ENCODE measurements around the gene CIDEC.

The CIDEC gene, protein sequence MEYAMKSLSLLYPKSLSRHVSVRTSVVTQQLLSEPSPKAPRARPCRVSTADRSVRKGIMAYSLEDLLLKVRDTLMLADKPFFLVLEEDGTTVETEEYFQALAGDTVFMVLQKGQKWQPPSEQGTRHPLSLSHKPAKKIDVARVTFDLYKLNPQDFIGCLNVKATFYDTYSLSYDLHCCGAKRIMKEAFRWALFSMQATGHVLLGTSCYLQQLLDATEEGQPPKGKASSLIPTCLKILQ

DNA sequence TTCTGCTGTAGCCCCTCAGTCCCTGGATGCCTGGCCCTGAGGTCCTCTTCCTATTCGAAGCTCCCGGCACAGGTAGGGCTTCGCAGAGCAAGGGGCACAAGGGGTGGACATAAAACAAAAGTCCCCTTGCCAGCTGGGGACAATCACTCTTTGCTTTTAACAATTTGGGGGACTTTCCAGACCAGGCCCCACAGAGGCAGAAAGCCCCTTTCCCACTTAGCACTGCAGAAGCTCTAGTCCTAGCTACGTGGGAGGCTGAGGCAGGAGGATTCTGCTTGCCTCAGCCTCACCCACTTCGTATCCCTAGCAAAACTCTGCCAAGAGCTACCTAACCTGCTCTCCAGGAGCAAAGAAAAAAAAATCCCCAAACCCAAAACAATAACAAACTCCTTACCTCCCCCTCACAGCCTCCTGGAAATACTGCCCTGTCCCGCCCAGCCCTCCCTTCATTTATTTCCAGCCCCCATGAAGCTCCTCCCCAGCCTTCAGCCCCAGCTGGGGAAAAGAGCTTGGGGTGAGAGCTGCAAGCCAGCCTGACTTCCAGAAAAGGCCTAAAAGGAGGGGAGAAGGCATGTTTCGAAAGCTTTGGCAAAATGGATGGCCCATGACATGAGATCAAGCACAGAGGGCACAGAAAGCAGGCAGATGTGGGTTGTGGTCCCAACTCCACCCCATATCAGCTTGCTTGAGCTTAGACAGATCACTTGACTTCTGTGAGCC, at the start of gene CIDEC:
Gene CIDEC (minus strand): TSS at position 424 of the 720 bp plus-strand sequence. CDS start 1,767 bp downstream, outside the sequence.
- DNase-seq (ENCODE audit: low read depth in 2 of 2) = no peak

DNA sequence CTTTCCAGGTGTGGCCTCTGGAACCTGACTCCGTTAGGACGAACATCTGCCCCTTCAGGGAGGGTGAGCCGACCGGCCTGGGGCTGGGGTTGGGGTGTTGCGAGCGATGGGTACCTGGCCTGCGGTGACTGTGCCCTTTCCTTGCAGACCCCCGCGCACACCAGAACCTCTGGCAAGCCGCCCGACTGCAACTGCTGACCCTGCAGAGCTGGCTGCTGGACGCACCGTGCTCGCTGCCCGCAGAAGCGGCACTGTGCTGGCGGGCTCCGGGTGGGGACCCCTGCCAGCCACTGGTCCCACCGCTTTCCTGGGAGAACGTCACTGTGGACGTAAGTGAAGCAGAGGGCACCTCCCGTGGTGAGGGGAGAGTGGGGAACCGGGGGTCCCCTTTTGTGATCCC, 48.1 kb upstream of the CIDEC start:
- no peak for DNase-seq (ENCODE audit: low read depth in 2 of 2)

DNA sequence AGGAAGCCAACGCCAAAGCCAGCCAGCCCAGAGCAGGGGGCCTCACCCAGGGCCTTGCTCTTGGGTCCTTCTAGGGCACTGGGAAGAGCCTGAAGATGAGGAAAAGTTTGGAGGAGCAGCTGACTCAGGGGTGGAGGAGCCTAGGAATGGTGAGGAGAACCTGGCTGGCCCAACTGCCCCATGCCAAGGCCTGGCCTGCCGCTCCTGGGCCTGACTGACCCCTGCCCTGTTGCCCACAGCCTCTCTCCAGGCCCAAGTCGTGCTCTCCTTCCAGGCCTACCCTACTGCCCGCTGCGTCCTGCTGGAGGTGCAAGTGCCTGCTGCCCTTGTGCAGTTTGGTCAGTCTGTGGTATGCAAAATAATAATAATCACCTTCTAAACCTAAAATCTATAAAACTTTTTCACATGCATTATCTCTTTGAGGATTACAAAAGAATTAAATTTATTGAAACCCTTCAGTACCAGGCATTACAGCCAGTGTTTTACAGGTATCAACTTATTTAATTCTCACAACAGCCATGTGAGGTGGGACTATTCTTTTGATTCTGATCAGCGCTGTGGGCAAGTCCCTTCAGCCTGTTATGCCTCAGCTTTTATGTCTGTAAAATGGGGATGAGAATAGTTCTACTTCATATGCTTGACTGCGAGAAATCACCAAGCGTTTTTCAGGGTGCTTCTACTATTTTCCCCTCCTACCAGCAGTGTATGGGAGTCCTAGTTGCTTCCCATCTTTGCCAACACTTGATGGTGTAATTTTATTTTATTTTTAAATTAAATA, 38.4 kb upstream of the CIDEC start:
- DNase-seq (ENCODE audit: low read depth in 2 of 2) = no peak

DNA sequence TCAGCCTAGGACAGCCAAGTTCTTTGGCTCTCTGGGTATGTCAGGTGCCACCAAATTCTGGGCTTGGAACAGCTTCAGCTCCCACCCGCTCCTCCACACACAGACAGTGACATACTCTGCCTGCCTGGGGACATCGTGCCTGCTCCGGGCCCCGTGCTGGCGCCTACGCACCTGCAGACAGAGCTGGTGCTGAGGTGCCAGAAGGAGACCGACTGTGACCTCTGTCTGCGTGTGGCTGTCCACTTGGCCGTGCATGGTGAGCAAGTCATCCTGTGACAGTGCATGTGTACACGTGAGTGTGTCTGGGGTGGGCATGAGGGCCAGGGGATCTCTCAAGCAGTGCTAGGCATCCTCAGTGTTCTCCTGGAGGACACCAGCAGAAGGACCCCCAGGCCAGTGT, 37.8 kb upstream of the CIDEC start:
- DNase-seq (ENCODE audit: low read depth in 2 of 2) = no peak

DNA sequence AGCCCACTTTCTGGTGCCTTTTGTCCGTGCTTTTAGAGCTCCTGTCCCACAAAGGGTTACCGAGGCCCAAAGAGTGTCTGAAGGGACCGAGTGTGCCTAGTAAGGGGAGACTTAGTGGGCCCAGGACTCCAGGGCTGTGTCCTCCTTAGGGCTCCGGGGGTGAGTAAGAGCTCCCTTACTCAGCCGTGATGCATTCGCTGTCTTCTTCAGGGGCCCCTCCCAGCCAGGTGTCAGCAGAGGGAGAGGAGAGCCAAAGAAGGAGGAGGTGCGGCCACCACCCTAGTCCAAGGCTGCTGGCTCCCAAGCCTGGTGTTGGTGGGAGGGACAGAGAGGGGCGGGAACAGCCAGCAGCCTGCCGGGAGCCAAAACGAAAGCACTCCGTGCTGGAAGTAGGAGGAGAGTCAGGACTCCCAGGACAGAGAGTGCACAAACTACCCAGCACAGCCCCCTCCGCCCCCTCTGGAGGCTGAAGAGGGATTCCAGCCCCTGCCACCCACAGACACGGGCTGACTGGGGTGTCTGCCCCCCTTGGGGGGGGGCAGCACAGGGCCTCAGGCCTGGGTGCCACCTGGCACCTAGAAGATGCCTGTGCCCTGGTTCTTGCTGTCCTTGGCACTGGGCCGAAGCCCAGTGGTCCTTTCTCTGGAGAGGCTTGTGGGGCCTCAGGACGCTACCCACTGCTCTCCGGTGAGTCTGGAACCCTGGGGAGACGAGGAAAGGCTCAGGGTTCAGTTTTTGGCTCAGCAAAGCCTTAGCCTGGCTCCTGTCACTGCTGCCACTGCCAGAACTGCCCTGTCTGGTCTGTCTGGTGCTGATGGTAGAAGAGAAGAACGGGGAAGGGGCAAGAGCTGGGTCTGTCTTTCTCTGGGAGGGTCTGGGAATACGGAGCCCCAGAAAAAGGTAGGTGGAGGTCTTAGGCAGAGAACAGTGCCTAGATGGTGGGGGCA, 37.0 kb upstream of the CIDEC start, which contains the start of gene IL17RC:
Gene IL17RC (plus strand): TSS at position 365 of the 947 bp plus-strand sequence. CDS start 218 bp downstream, at position 583.
- DNase-seq (ENCODE audit: low read depth in 2 of 2) = no peak

DNA sequence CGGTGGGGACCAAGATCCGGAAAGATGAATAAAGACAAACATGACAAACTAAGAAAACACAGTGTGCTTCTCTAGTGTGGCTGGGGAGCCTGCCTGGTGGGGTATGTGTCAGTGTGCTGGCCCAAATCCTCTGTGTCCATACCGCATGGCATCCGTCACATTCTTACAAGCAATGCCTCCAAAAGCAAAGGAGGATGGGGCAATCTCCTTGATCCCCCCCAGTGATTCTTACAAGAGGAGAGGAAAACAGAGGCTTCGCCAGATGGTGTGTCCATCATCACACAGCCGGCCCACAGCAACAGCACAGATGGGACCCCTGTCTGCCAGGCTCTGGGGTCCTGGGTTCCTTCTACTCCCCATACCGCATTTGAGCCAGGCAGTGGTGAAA, 36.3 kb upstream of the CIDEC start:
- DNase-seq (ENCODE audit: low read depth in 2 of 2) = no peak

DNA sequence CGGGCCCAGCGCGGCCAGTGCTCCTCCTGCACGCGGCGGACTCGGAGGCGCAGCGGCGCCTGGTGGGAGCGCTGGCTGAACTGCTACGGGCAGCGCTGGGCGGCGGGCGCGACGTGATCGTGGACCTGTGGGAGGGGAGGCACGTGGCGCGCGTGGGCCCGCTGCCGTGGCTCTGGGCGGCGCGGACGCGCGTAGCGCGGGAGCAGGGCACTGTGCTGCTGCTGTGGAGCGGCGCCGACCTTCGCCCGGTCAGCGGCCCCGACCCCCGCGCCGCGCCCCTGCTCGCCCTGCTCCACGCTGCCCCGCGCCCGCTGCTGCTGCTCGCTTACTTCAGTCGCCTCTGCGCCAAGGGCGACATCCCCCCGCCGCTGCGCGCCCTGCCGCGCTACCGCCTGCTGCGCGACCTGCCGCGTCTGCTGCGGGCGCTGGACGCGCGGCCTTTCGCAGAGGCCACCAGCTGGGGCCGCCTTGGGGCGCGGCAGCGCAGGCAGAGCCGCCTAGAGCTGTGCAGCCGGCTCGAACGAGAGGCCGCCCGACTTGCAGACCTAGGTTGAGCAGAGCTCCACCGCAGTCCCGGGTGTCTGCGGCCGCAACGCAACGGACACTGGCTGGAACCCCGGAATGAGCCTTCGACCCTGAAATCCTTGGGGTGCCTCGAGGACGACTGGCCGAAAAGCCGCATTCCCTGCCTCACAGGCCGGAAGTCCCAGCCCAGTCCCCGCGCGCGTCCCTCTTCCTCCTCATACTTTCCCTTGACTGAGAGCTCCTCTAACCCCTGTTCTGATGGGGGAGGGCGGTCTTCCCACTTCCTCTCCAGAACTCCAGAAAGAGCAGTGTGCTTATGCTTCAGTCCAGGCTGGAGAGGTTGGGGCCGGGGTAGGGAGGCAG, 35.4 kb upstream of the CIDEC start:
- peak in 1 of 2 experiments; percentile 33 for DNase-seq (ENCODE audit: low read depth in 2 of 2)

DNA sequence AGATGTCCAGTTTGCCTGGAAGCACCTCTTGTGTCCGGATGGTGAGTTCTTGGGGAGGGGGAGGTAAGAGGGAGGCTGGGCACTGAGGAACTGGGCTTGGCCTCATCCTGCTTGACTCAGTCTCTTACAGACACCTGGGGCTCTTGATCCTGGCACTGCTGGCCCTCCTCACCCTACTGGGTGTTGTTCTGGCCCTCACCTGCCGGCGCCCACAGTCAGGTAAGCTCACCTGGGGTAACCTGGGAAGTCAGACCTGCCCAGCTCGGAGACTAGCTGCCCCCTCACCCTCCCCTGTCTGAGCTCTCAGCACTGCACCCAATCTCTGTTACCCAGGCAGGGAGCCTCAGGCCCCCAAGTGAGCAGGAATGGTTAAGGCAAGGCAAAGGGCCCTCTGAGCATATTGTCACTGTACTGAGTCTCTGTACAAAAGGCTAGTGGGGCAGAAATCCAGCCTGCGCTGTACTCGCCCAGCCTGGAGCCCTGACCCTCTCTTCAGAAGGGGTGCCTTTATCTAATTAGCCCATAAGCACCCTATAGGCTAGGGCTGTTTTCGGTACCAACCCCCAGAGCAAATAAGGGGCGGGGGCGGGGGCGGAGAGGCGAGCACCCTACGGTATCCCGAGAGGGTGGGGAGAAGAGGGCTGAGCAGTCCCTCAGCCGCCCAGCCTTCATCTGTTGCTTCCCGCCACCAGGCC, 34.7 kb upstream of the CIDEC start:
- DNase-seq (ENCODE audit: low read depth in 2 of 2) = no peak

DNA sequence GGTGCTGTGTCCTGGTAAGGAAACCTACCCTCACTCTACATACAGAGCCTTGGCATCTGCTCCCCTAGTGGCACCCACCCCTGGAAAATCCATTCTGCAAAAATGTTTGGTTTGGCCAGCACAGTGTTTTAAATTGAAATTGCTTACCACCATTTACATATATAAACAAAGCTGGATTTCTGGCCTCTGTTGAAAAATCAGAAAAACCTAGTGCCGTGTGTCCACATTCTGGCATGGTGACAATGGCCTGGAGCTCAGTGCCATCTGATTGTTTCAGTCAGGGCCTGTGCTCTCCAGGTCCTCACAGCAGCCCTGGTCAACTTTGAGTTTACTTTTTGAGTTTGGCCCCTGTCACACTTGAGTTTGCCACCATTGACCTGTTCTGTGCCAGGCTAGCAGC, 34.0 kb upstream of the CIDEC start:
- no peak for DNase-seq (ENCODE audit: low read depth in 2 of 2)

DNA sequence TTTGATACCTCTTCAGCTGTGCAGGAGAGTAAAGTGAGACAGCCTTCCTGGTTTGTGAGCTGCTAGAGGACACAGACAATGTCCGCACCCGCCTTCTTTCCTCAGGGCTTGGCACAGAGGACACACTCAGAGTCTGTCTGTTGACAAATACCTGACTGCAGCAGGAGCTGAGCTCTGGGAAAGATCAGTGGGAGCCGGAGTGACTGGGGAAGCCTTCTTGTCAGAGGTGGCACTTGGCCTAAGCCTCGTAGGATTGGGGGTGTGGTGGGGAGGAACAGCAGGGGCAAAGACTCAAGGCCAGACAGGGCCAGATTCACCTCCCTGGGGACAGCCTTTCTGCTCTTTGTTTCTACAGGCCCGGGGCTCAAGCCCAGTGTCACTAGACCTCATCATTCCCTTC, 33.5 kb upstream of the CIDEC start:
- DNase-seq (ENCODE audit: low read depth in 2 of 2) = no peak

DNA sequence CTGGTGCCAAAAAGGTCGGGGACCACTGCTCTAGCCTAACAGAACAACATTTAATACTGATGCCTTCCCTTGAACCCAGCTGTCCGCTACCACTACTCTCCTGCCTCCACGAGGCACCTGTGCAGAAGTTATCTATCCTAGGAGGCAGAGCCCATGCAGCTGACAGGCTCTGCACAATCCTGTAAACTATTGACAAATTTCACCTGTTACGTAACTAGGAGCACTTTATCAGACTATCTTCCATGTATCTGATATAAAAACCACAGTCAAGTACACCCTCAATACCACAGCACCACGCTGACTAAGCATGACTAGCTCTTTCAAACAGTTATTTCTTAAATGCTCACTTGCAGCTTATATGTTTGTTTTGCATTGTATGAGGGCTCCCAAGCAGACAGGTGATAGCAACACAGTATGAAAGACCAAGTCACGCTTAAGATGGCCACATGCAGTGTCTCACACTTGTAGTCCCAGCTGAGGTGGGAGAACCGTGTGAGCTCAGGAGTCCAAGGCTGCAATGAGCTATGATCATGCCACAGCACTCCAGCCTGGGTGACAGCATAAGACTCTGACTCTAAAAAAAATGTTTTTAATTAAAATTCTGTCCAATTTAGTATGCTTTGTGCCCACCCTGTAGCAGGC, 32.4 kb upstream of the CIDEC start:
- DNase-seq (ENCODE audit: low read depth in 2 of 2) = no peak

DNA sequence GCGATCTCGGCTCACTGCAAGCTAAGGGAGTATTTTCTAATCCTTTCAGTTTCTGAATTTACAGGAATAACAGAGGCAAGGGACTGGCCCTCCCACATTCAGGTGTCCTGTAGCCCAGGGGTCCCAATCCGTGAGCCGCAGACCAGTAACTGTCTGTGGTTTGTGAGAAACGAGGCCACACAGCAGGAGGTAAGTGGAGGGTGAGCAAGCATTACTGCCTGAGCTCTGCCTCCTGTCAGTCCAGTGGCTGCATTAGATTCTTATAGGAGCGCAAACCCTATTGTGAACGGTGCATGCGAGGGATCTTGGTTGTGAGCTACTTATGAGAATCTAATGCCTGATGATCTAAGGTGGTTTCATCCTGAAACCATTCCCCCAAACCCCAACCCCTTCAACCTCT, 31.8 kb upstream of the CIDEC start:
- no peak for DNase-seq (ENCODE audit: low read depth in 2 of 2)

DNA sequence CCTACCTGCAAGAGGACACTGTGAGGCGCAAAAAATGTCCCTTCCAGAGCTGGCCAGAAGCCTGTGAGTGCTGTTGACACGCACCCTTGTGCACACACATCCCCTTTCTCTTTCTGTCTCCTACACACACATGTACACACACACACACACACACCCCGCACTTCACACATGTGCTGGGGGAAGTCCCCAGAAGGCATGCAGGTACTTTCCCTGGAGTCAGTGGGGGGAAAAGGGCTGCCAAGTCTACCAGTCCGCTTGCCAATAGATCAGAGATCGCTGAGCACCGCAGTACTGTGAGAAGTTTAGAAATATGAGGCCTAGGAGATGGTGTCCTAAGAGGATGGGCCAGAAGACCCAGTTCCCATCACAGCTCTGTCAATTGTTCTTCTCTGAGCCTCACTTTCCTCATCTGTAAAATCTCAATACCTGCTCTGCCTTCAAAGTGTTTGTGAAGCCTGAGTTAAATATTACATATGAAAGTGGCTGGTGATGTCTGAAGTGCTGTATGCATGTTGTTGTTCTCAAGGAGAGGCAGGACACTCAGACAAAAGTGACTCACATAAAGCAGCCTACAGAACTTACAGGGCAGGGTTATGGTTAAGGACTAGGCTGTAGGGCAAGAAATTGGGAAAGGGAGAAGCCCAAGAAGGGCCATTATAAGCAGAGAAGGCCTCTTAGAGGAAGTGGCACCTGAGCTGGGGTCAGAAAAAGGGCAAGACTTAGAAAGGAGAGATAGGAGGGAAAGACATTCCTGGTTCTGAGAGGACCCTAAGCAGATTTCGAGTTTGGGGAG, 29.4 kb upstream of the CIDEC start:
- DNase-seq (ENCODE audit: low read depth in 2 of 2) = no peak

DNA sequence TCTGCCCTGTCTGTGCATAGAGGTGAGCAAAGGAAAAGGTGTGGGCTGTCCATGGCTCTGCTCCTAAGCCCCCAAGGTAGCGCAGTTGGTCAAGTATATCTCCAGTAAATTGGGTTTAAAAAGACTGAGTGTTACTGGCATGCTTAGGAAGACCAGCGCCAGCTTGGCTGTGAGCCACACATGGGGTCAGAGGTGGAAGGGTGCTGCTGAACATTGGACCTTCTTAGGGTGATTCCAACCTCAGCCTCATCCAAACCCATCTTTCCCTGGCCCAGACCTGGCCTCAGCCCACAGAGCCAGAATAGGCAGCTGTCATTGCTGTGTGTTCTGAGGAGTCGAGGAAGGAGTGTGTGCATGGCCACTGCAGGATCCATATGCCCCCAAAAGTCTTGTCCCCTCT, 28.2 kb upstream of the CIDEC start:
- DNase-seq (ENCODE audit: low read depth in 2 of 2) = no peak

DNA sequence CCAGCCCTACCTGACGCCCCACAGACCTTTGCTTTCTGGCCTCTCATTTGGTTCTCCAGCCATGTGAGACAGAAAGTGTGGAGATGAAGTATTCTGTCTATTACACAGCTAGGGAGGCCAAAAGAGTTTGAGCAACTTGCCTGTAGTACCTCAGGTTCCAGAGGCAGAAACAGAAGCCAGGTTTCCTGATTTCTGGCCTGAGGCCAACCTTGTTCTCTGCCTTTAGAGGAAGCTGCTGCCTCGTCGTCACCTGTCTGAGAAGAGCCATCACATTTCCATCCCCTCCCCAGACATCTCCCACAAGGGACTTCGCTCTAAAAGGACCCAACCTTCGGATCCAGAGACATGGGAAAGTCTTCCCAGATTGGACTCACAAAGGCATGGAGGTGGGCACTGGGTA, 26.4 kb upstream of the CIDEC start:
- no peak for DNase-seq (ENCODE audit: low read depth in 2 of 2)

DNA sequence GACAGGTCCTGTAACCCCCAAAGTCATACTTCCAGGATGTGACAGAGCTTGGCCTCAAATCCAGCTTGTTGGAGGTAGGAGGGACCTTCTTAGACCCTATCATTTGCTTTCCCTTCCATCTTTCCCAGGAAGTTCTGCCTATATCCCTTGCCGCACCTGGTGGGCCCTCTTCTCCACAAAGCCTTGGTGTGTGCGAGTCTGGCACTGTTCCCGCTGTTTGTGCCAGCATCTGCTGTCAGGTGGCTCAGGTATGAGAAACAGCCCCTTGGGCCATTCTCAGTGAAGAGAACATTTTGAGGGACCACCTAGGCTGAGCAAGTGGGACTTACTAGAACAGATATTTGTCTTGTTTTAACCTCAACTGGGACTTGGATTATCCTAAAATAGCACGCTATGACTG, 23.9 kb upstream of the CIDEC start:
- DNase-seq (ENCODE audit: low read depth in 2 of 2) = no peak

DNA sequence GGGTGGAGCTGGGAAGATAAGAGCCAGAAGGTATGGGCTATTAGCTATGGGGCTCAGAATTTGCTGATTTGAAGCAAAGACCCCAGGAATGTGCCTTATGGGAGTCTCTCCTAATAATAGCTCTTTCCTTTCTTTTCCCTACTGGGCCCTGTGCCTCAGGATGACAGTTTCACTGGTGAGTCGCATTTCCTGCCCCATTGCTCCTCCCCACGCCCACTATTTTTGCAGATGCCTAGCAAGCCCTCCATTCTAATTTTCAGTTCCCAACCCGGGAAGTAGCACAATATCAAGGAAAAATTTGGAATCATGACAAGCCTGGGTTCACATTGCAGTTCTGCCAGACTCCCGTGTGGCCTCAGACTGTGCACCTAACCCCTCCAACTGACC, 23.2 kb upstream of the CIDEC start:
- no peak for DNase-seq (ENCODE audit: low read depth in 2 of 2)

DNA sequence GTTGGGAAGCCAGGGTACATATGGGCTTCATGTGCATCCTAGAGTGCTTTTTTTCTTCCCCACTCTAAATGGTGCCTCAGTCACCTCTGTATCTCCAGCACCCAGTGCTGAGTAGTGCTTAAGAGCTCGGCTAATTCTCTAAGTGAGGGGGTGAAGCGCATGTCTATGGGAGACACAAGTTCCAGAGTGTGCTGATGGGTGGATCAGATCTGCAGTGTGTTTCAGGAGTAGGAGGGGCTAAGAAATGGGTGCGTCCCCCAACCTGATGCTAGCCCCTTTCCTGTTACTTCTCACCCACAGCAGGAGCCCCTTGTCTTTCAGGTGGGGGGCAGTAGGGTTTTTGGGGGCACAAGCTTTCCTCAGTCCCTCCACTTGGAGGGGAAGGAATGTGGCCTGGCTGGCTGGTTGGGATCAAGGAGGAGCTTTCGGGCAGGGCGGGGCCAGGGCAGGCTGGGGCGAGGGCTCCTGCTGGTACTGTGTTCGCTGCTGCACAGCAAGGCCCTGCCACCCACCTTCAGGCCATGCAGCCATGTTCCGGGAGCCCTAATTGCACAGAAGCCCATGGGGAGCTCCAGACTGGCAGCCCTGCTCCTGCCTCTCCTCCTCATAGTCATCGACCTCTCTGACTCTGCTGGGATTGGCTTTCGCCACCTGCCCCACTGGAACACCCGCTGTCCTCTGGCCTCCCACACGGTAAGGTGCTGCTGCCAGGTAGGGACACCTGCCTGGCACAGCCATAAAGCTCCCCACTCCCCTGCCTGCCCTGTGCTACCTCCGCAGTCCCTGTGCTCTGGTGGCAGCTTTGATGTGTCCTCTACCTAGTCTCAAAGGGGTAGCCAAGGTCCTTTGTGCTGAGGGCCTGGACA, 22.6 kb upstream of the CIDEC start, which contains the start of gene IL17RE:
Gene IL17RE (plus strand): TSS at position 477 of the 866 bp plus-strand sequence. CDS start 85 bp downstream, at position 562.
- DNase-seq (ENCODE audit: low read depth in 2 of 2) = no peak
